HFFc6 (cell line): ENCODE data around the gene SIDT1. TPM values are rescaled to one million over a fixed set of nuclear protein-coding genes. Genes with fewer than 3 reads are reported as not detected.

ENCODE experiments used
- DNase-seq: peaks from one replicate; pipeline ENCODE4 v3.0.0-alpha.2; 2018
- H3K27ac Mint-ChIP-seq: 2 replicates; pipeline ENCODE4 v1.8.0; 2020; ENCODE audit warnings: mild to moderate bottlenecking, mixed read lengths
- H3K27me3 Mint-ChIP-seq: 2 replicates; pipeline ENCODE4 v1.8.0; 2021; ENCODE audit warnings: mild to moderate bottlenecking, moderate library complexity, mixed read lengths; ENCODE audit not compliant: insufficient read depth
- H3K36me3 Mint-ChIP-seq: 2 replicates; pipeline ENCODE4 v1.8.0; 2021; ENCODE audit warnings: low read depth, mixed read lengths
- H3K4me1 Mint-ChIP-seq: 2 replicates; pipeline ENCODE4 v1.8.0; 2020; ENCODE audit warnings: low read depth, mixed read lengths
- H3K4me3 Mint-ChIP-seq: 2 replicates; pipeline ENCODE4 v1.8.0; 2020; ENCODE audit warnings: mild to moderate bottlenecking, moderate library complexity, mixed read lengths
- H3K9me3 Mint-ChIP-seq: 2 replicates; pipeline ENCODE4 v1.8.0; 2020; ENCODE audit warnings: mild to moderate bottlenecking, mixed read lengths
- total RNA-seq, 6 experiments: library from RNA; stranded (reverse); fragmentation: NEBNext Ultra II Directional; extraction: Animal tissue kit (Norgen Biotek cat#: 25700); gene quantifications; 2 replicates in 1 of 6; 3 replicates in 5 of 6; pipeline ENCODE4 v1.2.3, GENCODE V29; 2021
- TF ChIP-seq, protein P1 (sequence below): fragments of 200-600 bp; sonication (generic); IDR thresholded peaks from 2 replicates; pipeline ENCODE4 v1.5.0; 2021; ENCODE audit warnings: antibody characterized with exemption, mild to moderate bottlenecking

SIDT1 gene
- total RNA-seq, 6 experiments from 2014 or later = not detected

DNA sequence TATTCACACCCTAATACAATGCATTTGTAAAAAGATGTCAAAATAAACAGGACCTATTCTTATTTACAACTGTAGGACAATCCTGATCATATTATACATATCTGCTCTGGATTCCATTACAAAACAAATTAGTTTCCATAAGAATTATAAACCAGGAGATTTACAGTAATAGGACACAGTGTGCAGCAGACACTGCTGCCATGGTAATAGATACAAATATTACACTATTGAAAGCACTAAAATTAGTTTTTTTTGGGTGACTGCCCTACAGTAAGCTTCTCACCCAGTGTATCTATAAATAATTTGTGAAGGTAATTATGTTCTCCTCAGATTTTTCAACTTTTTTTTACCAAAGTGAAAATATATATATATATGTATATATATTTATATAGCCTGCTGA, 116.2 kb downstream of the SIDT1 start:
- Mint-ChIP-seq H3K4me1 (no peaks in the 10 kb centered on the region), H3K4me3 (no peak overlapping the region), H3K27ac (no peak overlapping the region), H3K36me3 (peaks cover 46% of the 10 kb centered on the region), H3K27me3 (no peaks in the 10 kb centered on the region; the same call in none of the 2 replicates), H3K9me3 (peaks cover 37% of the 10 kb centered on the region)
- DNase-seq = no peak
- TF ChIP-seq, protein P1, sequence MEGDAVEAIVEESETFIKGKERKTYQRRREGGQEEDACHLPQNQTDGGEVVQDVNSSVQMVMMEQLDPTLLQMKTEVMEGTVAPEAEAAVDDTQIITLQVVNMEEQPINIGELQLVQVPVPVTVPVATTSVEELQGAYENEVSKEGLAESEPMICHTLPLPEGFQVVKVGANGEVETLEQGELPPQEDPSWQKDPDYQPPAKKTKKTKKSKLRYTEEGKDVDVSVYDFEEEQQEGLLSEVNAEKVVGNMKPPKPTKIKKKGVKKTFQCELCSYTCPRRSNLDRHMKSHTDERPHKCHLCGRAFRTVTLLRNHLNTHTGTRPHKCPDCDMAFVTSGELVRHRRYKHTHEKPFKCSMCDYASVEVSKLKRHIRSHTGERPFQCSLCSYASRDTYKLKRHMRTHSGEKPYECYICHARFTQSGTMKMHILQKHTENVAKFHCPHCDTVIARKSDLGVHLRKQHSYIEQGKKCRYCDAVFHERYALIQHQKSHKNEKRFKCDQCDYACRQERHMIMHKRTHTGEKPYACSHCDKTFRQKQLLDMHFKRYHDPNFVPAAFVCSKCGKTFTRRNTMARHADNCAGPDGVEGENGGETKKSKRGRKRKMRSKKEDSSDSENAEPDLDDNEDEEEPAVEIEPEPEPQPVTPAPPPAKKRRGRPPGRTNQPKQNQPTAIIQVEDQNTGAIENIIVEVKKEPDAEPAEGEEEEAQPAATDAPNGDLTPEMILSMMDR = no peak

DNA sequence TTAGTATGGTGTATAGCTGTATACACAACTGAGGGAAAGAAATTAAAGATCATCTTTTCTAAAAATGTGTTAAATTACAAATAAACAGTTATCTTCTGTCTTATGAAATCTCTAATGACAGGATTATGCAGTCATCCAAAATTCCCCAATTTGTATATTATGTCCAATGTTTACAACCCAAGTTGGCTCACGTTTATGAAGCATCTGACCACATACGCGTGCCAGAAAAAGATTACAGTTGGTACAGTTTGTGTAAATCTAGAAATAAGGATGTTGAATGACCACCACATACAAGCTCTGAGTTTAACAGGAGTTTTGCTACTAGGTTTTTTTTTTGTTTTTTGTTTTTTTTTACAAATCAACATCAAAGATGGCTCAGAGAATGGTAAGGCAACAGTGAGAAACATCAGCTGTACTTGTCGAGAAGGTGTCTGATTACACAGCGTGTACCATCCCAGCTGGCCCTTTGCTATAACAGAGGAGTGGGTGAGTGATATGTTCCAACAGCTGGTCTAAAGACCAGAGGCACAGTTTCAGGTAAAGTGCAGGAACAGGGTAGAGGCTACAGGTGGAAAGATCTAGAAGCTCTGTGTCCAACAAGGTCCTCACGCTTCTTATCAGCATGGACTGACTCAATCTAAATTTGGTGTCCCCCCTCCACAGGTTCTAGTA, 117.0 kb downstream of the SIDT1 start:
- H3K4me3 Mint-ChIP-seq = no peak overlapping the region
- peaks cover 32% of the 10 kb centered on the region for H3K9me3 Mint-ChIP-seq
- no peaks in the 10 kb centered on the region; the same call in none of the 2 replicates for H3K27me3 Mint-ChIP-seq
- TF ChIP-seq, protein P1 = no peak
- H3K4me1 Mint-ChIP-seq = no peaks in the 10 kb centered on the region
- DNase-seq = no peak
- H3K36me3 Mint-ChIP-seq = peaks cover 39% of the 10 kb centered on the region
- H3K27ac Mint-ChIP-seq = no peak overlapping the region

DNA sequence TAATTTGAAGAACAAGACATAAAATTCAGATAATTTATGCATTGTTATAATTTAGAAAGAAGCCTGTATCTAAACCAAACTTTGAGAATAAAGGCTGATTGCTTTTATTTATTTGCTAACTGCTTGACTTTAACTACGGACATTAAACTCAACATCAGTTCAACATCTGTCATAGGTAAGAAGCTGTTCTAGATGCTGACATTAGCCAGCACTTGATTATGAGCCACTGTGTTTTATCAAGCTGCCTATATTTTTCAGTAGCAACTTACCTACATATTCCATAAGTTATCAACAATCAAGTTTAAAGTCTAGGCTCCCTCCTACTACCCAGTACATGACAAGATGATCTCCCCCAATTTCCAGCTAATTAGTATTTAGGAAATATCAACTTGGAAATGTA, 122.0 kb downstream of the SIDT1 start:
- H3K4me1 Mint-ChIP-seq = peaks cover 7% of the 10 kb centered on the region
- TF ChIP-seq, protein P1 = no peak
- H3K36me3 Mint-ChIP-seq = peaks cover 44% of the 10 kb centered on the region
- no peak overlapping the region for H3K4me3 Mint-ChIP-seq
- no peak overlapping the region for H3K27ac Mint-ChIP-seq
- DNase-seq = no peak
- H3K27me3 Mint-ChIP-seq = no peaks in the 10 kb centered on the region
- no peaks in the 10 kb centered on the region for H3K9me3 Mint-ChIP-seq

DNA sequence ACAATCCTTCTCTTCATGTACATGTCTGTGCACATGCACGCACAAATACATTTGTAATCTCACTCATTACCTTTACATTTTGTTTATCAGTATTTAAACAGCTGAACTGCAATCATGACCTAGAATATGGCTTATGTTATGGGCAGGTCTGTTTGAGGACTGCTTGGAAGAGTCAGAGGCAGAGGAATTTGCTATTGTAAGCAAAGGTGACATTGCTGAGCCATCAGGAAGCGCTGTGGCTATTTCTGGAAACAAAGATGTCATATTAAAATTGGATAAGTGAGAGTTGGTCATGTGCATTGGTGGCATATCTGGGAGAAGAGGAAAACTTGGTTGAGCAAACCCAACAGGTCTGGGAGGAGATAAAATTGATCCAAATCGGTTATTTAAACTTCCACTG, 122.5 kb downstream of the SIDT1 start:
- TF ChIP-seq, protein P1 = no peak
- no peaks in the 10 kb centered on the region for H3K27me3 Mint-ChIP-seq
- H3K36me3 Mint-ChIP-seq = peaks cover 49% of the 10 kb centered on the region
- no peaks in the 10 kb centered on the region for H3K9me3 Mint-ChIP-seq
- H3K4me3 Mint-ChIP-seq = no peak overlapping the region
- H3K4me1 Mint-ChIP-seq = peaks cover 7% of the 10 kb centered on the region
- no peak overlapping the region for H3K27ac Mint-ChIP-seq
- DNase-seq = no peak

DNA sequence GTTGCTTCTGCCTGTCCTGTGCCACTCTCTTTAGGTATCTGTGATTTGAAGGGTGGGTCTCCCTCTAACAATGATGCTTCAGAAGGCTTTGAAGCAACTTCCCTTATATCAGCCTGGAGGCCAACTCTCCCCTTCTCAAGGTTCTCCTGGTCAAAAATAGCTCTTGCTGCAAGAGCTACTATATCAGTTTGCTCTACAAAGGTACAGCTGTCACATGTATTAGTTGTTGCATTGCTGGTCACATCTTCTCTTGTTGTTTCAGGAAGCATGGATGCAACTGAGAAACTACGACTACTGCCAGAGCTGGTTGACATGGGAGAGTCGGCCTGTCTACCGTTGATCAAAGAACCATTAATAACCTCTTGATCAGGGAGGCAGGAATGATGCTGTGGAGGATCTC, 125.8 kb downstream of the SIDT1 start:
- H3K36me3 Mint-ChIP-seq = peaks cover 45% of the 10 kb centered on the region
- H3K27ac Mint-ChIP-seq = no peak overlapping the region
- H3K4me1 Mint-ChIP-seq = peaks cover 7% of the 10 kb centered on the region
- H3K4me3 Mint-ChIP-seq = no peak overlapping the region
- TF ChIP-seq, protein P1 = no peak
- H3K9me3 Mint-ChIP-seq = no peaks in the 10 kb centered on the region
- no peak for DNase-seq
- H3K27me3 Mint-ChIP-seq = no peaks in the 10 kb centered on the region
